Parathyroid adenoma (tissue), 2 donors: ENCODE results near the gene SNX20.
A peak's percentile ranks its signal among the peaks of the same experiment; 100 is the strongest.

Source experiments
- H2AFZ ChIP-seq: fragments of 300-600 bp; sonication (generic); one replicate; pipeline ENCODE4 v1.7.0; 2017; ENCODE audit warnings: antibody characterized with exemption, mild to moderate bottlenecking
- H3K27ac ChIP-seq: fragments of 300-600 bp; sonication (generic); one replicate; pipeline ENCODE4 v1.7.0; 2017
- H3K27me3 ChIP-seq: fragments of 300-600 bp; sonication (generic); one replicate; pipeline ENCODE4 v1.7.0; 2017; ENCODE audit warnings: low read length; ENCODE audit not compliant: control insufficient read depth, insufficient read depth
- H3K36me3 ChIP-seq: fragments of 300-600 bp; sonication (generic); one replicate; pipeline ENCODE4 v1.7.0; 2017; ENCODE audit warnings: low read length; ENCODE audit not compliant: control insufficient read depth, insufficient read depth
- H3K4me1 ChIP-seq: fragments of 300-600 bp; sonication (generic); one replicate; pipeline ENCODE4 v1.7.0; 2017; ENCODE audit warnings: control low read depth
- H3K4me2 ChIP-seq: fragments of 300-600 bp; sonication (generic); one replicate; pipeline ENCODE4 v1.7.0; 2017; ENCODE audit warnings: low read length
- H3K4me3 ChIP-seq: fragments of 300-600 bp; sonication (generic); one replicate; pipeline ENCODE4 v1.7.0; 2017; ENCODE audit warnings: low read depth, low read length
- H3K79me2 ChIP-seq: fragments of 300-600 bp; sonication (generic); one replicate; pipeline ENCODE4 v1.7.0; 2017; ENCODE audit warnings: control low read depth
- H3K9ac ChIP-seq: fragments of 300-600 bp; sonication (generic); one replicate; pipeline ENCODE4 v1.7.0; 2017; ENCODE audit warnings: mild to moderate bottlenecking
- H3K9me3 ChIP-seq: fragments of 300-600 bp; sonication (generic); one replicate; pipeline ENCODE4 v1.7.0; 2017; ENCODE audit warnings: low read length; ENCODE audit not compliant: control insufficient read depth
- CTCF ChIP-seq: fragments of 300-600 bp; sonication (generic); IDR thresholded peaks from one replicate; pipeline ENCODE4 v1.7.0; 2017; ENCODE audit warnings: antibody characterized with exemption, mild to moderate bottlenecking
- donor health status: primary hyperparathyroidism.

Gene SNX20

GRCh38 chr16:50690177-50690576, 9.1 kb upstream of the SNX20 start:
- Histone ChIP-seq H3K79me2 (no peaks in the 10 kb centered on the region), H3K9me3 (no peaks in the 10 kb centered on the region), H3K4me2 (no peak overlapping the region), H3K9ac (no peak overlapping the region), H3K36me3 (no peaks in the 10 kb centered on the region), H3K27me3 (no peaks in the 10 kb centered on the region), H3K4me3 (no peak overlapping the region), H3K27ac (no peak overlapping the region), H2AFZ (no peak overlapping the region), H3K4me1 (no peaks in the 10 kb centered on the region)
- no peak for TF ChIP-seq CTCF

- no peaks in the 10 kb centered on the region for H3K79me2 ChIP-seq
- H2AFZ ChIP-seq: no peak overlapping the region
- H3K4me3 ChIP-seq: no peak overlapping the region
- TF ChIP-seq CTCF: no peak
- no peaks in the 10 kb centered on the region for H3K4me1 ChIP-seq
- H3K4me2 ChIP-seq: no peak overlapping the region
- H3K9ac ChIP-seq: no peak overlapping the region
- H3K27ac ChIP-seq: no peak overlapping the region
- no peaks in the 10 kb centered on the region for H3K36me3 ChIP-seq
- no peaks in the 10 kb centered on the region for H3K9me3 ChIP-seq
- no peaks in the 10 kb centered on the region for H3K27me3 ChIP-seq
Observed at GRCh38 chr16:50688867-50689266, 7.8 kb upstream of the SNX20 start.

GRCh38 chr16:50688083-50688482, 7.0 kb upstream of the SNX20 start:
- H3K4me1 ChIP-seq: no peaks in the 10 kb centered on the region
- TF ChIP-seq CTCF: no peak
- H3K36me3 ChIP-seq: no peaks in the 10 kb centered on the region
- H3K9me3 ChIP-seq: no peaks in the 10 kb centered on the region
- H3K9ac ChIP-seq: no peak overlapping the region
- H3K27ac ChIP-seq: no peak overlapping the region
- no peak overlapping the region for H3K4me2 ChIP-seq
- no peak overlapping the region for H2AFZ ChIP-seq
- no peaks in the 10 kb centered on the region for H3K27me3 ChIP-seq
- no peaks in the 10 kb centered on the region for H3K79me2 ChIP-seq
- no peak overlapping the region for H3K4me3 ChIP-seq

GRCh38 chr16:50685462-50686063, 4.5 kb upstream of the SNX20 start:
- Histone ChIP-seq H3K9ac (no peak overlapping the region), H3K27me3 (no peaks in the 10 kb centered on the region), H3K79me2 (no peaks in the 10 kb centered on the region), H3K4me3 (no peak overlapping the region), H3K9me3 (no peaks in the 10 kb centered on the region), H3K4me2 (peak overlapping the region; percentile 18), H3K27ac (no peak overlapping the region), H2AFZ (no peak overlapping the region), H3K36me3 (no peaks in the 10 kb centered on the region), H3K4me1 (no peaks in the 10 kb centered on the region)
- TF ChIP-seq CTCF: no peak

- Histone ChIP-seq H3K4me1 (no peaks in the 10 kb centered on the region), H3K9me3 (no peaks in the 10 kb centered on the region), H3K27ac (no peak overlapping the region), H3K27me3 (no peaks in the 10 kb centered on the region), H3K4me2 (no peak overlapping the region), H3K4me3 (no peak overlapping the region), H3K79me2 (no peaks in the 10 kb centered on the region), H3K9ac (no peak overlapping the region), H2AFZ (no peak overlapping the region), H3K36me3 (no peaks in the 10 kb centered on the region)
- no peak for TF ChIP-seq CTCF
Observed at GRCh38 chr16:50684823-50685461, 3.8 kb upstream of the SNX20 start.
